IPS DF 4.7 (cell line): Measurements from ENCODE around the gene PROSER2.

Experiments
- DNase-seq: peaks from one replicate; pipeline ENCODE4 v3.0.0-alpha.2; 2013; ENCODE audit warnings: low spot score; ENCODE audit errors: extremely low read depth

The PROSER2 gene, protein sequence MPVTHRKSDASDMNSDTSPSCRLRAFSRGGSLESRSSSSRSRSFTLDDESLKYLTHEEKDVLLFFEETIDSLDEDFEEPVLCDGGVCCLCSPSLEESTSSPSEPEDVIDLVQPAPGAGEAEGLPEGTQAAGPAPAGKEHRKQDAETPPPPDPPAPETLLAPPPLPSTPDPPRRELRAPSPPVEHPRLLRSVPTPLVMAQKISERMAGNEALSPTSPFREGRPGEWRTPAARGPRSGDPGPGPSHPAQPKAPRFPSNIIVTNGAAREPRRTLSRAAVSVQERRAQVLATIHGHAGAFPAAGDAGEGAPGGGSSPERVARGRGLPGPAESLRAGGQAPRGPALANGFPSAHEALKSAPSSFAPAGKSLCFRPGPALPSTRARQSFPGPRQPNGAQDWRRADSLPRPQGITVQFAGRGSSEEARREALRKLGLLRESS

DNA sequence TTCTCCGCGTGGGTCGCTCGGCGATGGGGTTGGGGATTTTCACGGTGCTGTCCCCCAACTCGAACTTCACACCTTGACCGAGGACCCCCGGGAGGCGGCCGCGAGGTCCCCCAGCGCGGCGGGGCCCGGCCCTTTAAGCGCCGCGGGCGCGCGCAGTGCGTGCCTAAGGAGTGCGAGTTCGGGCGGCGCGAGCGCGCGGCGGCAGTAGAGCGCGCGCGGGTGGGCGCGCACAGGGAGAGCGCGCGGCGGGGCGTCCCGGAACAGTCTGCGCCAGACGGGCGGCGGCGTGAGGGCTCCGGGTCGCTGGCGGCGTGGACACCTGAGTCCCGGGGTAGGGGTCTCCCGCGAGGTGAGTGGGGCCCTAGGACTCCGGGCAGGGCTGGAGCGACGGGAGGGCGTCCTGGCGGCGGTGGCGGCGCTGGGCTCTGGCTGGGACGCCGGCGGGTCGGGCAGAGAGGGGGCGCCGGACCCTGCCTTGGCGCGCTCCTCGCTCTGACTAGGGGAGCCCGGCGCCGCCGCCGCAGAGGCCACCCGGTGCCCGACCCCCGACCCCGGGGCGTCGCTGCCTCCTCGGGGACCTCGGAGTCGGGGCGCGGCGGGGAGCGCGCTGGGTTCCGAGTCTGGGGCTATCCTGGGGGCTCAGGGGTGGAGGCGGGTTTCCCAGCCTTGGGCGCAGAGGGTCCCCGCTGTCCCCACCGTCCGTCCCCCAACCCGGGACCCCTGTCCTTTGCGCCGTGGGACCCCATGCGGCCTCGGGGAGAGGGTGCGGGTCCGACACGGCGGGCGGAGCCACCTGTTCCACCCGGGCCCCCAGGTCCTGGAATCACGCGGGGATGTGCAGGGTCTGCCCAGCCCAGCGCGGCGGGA lies at the start of gene PROSER2:
Gene PROSER2 (plus strand): TSS at position 235 of the 867 bp plus-strand sequence. CDS start 28,722 bp downstream, outside the sequence.
- DNase-seq: no peak

DNA sequence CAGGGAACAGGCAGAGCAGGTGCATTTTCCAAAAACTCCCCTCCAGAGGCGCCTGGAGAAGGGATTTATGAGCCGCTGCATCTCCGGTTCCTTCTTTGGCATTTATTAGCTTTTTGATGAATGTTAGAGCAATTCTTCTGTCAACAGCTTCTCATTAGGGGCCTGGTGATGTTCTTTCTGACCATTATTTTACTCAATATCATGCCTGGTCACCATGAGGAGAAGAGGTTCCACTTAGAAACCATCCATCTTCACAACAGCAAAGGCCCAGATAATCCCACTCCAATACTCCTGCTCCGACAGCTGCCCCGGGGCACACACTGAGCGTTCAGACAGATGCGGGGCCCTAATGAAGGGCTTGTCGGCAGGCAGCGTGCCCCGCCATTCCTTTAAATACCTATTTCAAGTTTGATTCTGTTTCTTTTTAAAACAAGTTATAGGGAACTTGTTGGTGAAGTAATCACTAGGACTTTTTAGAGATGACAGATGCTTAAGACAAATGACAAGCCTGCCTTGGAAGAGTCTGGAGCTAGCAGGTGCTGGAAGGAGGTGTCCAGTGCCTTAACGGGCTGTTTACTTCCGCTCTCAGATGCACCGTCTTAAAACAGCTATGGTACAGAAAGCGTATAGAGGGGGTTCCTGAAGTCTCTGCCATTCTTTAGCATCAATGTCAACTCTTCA lies 49.3 kb upstream of the PROSER2 start:
- DNase-seq: no peak

DNA sequence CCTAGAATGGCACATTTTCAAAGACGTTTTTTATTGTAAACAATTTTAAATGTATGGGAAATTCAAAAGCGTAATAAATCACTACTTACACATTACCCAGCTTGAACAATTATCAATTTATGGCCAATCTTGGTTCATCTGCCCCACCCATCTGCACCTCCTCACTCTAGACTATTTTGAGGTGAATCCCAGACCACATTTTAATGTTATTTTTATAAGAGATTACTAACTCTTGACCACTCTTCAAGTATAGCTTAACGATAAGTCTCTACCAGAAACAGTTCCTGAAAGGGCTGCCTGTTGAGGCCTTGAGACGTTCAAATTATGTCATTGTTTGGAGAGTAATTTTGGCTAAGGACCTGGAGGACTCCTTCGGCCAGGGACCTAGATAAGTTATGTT lies 47.7 kb upstream of the PROSER2 start:
- DNase-seq: no peak

DNA sequence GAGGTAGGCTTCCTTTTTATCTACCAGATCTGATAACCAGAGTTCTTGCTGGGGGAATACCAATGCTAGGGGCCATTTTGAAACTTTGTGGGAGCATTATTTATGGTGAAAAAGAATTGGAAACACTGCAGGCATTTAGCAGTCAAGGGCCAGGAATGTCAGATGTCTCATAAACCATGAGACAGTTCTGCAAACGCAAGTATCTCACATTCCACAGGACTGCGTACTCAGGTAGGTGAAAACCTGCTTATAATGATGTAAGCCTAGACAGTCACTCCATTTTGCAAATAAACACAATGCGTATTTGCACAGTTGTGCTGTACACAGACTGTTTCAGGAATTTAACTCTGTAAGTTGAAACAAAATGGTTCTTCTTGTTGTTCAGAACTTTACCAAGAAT lies 47.1 kb upstream of the PROSER2 start:
- no peak for DNase-seq

DNA sequence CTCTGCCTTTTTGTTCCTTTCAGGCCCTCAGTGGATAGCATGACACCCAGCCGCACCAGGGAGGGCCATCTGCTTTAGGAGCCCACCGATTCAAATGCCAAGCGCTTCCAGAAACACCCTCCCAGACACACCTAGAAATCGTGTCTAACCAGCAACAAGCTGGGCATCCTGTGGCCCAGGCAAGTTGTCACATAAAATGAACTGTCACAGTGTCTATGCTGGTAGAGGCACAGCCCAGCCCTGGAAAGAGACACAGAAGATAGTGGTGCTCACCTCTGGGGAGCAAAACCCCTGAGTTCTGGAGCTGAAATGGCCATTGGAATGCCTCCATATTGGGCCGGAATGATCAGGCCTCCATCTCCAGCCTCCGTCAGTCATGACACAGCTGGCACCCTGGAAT lies 42.0 kb upstream of the PROSER2 start:
- DNase-seq: no peak

DNA sequence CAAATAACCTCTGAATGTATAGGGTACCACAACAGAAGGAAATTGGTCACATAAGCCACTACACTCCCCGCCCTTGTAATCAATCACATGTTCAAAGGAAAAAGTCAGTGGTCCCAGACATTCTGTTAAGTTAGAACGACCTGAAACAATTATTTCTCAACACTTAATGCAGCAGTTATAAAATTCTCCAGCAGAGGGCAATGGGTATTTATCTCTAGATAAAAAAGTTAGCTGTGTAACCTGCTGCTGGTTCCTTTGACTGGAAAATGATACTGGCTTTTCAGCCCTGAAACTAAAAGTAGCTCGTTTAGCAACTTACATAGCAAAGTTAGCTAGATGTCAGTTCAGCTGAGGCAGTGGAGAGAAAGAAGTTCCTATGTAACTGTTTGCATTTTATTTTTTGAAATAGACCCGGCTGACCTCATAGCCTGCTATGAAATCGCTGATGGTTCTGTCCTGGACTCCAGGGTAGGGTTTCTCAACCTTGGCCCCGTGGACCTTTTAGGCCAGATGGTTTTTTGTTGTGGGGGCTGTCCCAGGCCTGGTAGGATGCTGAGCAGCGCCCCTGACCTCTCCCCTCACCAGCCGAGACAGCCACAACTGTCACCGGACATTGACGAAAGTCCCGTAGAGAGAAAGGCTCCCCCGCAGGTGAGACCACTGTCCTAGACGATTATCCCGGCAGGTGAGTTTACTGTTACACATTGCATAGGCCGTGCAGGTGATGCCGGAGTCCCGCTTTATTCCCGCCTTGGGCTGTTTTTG lies 40.2 kb upstream of the PROSER2 start:
- DNase-seq: no peak

DNA sequence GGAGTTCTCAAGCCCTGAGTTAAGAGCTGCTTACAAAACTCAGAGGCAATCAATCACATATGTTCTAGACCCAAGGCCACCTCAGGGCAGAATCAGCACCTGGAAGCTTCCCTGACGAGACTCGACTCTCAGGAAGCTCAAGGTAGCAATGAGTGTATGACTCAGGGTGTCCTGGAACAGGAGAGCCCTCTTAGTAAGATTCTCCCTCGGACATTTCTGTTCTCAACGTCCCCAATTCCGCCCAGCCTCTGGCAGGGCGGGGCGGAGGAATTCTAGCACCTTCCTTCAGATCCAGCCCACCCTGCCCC lies 39.6 kb upstream of the PROSER2 start:
- no peak for DNase-seq

DNA sequence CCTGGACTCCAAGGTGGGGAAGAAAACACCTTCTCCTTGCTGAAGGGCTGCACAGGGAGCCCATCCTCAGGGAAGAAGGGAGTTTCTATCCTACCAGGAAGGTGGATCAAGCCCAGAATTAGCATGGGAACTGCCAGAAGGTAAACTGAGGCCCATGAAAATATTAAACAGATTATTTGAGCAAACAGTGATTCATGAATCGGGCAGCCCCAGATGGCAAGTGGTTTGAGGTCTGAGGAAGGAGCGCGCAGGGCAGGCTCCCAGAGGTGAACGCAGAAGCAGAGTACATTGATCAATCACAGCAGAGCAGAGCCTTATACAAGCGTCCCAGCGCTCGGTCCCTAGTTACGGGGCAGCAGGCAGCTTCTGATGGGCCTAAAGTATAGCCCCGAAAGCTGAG lies 35.8 kb upstream of the PROSER2 start:
- no peak for DNase-seq

DNA sequence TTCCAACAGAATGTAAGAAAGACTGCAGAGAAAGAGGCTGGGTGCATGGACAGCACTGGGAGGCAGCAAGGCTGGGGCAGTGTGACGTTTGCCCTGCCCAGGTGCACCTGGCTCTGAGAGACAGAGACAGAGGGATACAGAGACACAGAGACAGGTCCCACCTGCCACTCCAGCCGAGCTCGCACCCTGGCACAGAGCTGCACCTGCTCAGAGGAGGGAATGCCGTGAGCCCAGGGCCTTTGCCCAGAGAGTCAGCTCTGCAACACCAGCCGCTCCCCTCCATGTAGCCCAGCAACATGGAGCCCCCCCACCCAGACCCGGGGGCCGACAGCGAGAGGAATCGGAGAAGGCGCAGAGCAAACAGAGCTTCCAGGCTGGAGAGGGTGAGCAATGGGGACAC lies 35.3 kb upstream of the PROSER2 start:
- no peak for DNase-seq

DNA sequence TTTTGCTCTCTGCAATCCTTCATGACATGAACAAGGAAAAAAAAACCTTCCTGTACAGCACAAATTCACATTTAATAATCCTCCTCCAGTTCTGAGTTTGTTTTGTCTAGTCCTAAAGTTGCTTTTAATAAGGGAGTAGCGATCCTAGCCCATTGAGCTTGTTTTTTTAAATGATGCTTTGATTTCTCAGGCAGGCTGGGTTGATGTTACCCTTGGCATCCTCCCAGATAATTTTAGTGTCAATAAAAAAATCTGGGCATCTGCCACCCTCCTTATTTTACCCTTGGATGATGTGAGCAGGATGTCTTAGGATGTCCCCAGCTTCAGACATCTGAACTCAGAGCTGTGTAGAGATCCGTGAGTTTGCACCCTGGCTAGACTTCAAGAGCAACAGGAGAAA lies 33.9 kb upstream of the PROSER2 start:
- DNase-seq: no peak

DNA sequence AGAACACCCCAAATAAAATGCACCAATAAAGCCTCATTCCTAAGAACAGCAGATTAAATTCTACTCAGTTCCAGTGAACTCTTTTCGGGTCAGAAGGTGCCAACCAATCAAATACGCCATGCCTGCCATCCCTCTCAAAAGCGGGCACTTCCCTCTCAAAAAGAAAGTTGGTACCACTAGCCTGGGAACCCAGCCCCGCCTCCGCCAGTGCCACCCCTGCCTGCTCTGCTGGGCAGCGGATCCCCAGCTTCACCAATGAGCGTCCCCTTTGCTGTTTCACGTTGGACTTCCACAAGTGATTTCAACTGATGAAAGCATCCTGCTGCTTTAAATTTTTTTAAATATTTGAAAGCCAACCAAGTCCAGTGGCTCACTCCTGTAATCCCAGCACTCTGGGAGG lies 33.2 kb upstream of the PROSER2 start:
- DNase-seq: no peak

DNA sequence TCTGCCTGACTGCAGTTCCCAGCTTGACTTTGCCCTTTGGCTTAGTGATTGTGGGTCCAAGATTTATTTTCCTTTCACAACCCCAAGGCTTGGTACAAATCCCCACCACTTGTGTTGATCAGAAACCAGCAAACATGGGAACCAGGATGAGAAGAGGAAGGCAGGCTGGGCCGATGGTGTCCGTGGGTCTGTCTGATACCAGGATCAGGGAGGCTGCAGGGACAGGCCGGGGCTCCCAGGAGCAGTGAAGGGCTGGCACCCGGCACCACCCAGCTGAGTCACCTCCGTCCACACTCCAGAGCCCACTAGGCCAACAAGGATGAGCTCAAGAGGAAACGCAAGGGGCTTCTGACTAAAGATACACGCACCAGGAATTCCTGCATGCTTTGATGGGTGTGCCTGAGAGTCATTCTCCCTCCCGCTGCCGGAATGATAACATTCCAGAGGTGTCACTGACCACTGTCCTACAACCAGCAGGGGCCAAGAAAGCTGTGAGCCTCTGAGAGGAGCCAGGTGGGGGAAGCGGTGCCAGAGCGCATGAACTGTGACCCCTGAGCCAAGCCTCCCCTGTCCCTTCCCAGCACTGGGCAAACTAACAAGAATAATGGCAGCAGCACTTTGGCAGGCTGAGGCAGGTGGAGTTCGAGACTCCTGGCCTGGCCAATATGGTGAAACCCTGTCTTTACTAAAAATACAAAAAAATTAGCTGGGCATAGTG lies 29.2 kb upstream of the PROSER2 start:
- DNase-seq: no peak

DNA sequence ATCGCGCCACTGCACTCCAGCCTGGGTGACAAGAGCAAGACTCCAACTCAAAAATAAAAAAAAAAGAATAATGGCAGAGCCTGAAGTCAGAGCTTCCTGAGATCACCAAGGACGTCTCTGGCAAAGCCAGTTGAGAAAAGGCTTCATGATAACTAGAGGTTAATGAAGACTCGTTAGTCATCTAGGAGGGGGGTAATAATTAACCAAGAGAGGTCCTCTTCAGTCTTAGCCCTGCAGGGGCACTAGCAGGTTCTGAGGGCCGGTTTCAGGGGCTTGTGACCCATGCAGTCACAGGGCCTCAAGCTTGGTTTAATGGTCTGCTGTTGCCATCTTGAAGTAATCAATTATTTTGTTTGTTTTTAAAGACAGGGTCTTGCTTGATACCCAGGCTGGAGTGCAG lies 28.6 kb upstream of the PROSER2 start:
- no peak for DNase-seq

DNA sequence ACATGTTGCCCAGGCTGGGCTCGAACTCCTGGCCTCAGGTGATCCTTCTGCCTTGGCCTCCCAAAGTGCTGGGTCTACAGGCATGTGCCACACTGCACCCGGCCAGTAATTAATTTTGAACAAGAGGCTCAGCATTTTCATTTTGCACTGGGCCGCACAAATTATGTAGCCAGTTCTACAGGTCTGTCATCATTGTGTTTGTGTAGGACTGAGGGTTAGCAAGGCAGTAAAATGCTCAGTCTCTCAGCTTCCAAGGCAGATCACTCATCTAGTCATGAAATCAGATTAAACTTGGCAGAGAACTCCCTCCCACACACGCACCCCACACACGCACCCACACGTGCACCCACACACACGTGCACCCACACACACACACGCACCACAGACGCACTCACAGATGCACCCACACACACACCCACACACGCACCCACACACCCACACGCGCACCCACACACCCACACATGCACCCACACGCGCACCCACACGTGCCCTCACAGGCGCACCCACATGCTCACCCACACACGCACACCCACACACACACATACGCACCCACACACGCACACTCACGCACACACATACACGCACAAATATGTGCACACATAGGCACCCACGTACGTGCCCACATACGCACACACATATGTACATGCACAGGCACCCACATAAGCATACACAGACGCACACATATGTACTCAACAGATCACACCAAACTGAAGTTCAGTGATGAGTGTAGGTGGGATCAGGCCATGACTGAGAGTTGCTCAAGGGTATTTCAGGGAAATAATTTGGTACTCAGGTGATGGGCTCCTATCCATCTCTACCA lies 27.8 kb upstream of the PROSER2 start:
- no peak for DNase-seq

DNA sequence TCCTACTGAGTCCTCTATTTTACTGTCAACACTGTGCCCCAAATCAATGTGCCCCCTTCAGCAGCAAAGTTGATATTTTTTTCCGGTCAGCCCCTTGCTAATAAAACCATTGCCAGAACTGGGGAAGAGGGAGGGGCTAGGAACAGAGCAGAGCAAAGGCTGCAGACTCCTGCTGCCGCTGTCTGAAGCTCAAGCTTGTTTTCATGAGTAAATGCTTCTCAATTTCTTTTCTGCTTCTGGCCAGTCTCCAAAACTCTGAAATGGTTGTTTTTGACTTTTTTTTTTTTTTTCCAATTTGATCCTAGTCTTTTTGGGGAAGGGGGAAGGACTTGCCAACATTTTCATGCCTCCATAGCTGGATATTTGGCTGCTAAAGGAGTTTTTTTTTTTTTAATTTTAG lies 26.7 kb upstream of the PROSER2 start:
- DNase-seq: no peak

DNA sequence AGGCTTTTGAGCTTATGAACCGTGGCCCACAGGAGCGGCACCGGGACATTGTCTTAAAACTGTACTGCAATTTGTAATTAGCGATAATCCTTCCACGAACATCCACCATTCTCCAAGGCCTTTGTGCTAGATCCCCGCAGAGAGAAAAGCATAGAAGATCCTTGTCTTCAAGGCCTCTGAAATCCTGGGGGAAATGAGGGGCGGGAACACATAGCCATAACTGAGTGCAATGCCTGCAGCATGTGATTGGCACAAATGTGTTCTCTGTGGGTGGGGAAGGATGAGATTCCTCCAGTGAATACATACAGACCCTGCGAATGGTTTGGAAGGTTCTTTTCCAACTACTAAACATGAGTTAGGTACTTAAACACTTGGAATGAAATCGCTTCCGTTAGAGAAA lies 25.9 kb upstream of the PROSER2 start:
- DNase-seq: no peak

DNA sequence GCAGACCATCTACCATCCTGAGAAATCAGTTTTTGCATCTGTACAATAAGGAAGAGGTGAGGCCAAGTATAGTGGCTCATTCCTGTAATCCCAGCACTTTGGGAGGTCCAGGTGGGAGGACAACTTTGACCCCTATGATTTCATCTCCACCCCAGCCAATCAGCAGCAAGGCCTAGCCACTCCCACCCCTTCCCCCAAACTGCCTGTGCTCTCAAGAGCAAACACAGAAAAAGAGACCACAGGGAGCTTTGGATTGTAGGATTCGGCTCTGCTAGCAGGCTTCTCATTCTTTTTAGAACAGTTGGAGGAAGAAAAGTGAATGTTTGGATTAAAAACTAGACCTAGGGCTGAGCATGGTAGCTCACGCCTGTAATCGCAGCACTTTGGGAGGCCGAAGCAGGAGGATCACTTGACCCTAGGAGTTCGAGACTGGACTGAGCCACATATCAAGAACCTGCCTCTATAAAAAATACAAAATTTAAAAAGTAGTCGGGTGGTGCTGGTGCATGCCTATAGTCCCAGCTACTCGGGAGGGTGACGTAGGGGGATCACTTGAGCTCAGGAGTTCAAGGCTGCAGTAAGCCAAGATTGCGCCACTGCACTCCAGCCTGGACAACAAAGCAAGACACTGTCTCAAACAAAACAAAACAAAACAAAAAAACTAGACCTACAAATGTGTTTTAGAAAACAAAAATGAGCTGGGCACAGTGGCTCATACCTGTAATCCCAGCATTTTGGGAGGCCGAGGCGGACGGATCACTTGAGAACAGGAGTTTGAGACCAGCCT lies 25.1 kb upstream of the PROSER2 start:
- no peak for DNase-seq

DNA sequence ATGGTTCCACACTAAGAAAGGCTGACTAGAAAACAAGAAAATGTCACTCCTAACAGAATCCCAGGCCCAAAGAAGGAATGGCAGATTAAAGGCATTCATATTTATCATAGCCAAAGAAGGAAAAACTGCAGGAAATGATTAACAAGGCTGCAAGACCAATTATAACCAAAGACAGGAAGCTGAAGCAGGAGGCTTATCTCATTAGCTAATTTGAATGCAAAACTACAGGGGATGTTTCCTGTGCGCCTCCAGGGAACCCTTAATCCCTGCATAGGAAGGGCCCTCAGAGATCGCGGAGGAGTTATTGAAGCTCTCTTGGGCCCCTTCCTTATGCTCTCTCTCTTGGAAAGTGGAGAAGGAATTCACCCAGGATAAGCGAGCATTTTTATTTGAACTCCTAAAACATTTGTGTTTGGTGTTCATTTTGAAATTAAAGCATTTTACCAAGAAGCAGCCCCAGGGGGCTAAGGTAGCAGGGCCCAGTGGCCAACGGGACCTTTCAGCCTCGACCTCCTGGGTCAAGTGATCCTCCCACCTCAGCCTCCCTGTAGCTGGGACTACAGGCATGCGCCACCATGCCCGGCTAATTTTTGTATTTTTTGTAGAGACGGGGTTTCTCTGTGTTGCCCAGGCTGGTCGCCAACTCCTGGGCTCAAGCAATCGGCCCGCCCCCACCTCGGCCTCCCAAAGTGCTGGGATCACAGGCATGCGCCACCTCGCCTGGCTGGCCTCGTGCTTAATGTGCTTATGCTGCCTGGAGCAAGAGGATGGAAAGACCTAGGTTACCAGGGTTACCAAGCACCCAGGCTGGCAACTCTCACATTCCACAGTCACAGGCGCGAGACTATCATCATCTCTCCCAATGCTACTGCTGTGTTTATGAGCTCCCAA lies 24.1 kb upstream of the PROSER2 start:
- no peak for DNase-seq
